ENCODE data around the gene TAOK1.

GRCh38 chr17:29576214-29577000 is 186.2 kb downstream of the TAOK1 start:
- TF ChIP-seq RAD21 (IDR thresholded peaks at IDR 0.05; ENCODE audit: low read depth) (no peak), EP300 (IDR thresholded peaks at IDR 0.05; ENCODE audit: borderline replicate concordance) (no peak), MAX (IDR thresholded peaks at IDR 0.05) (no peak), CEBPB (IDR thresholded peaks at IDR 0.05) (no peak), EGR1 (IDR thresholded peaks at IDR 0.05) (no peak), TAF1 (IDR thresholded peaks at IDR 0.05; ENCODE audit: low read depth) (no peak), TCF12 (IDR thresholded peaks at IDR 0.05; ENCODE audit: low read depth) (no peak), FOXM1 (IDR thresholded peaks at IDR 0.05; ENCODE audit: borderline replicate concordance, low read depth) (no peak), YY1 (IDR thresholded peaks at IDR 0.05; ENCODE audit: low read depth) (no peak)
- TF ChIP-seq, protein P1, sequence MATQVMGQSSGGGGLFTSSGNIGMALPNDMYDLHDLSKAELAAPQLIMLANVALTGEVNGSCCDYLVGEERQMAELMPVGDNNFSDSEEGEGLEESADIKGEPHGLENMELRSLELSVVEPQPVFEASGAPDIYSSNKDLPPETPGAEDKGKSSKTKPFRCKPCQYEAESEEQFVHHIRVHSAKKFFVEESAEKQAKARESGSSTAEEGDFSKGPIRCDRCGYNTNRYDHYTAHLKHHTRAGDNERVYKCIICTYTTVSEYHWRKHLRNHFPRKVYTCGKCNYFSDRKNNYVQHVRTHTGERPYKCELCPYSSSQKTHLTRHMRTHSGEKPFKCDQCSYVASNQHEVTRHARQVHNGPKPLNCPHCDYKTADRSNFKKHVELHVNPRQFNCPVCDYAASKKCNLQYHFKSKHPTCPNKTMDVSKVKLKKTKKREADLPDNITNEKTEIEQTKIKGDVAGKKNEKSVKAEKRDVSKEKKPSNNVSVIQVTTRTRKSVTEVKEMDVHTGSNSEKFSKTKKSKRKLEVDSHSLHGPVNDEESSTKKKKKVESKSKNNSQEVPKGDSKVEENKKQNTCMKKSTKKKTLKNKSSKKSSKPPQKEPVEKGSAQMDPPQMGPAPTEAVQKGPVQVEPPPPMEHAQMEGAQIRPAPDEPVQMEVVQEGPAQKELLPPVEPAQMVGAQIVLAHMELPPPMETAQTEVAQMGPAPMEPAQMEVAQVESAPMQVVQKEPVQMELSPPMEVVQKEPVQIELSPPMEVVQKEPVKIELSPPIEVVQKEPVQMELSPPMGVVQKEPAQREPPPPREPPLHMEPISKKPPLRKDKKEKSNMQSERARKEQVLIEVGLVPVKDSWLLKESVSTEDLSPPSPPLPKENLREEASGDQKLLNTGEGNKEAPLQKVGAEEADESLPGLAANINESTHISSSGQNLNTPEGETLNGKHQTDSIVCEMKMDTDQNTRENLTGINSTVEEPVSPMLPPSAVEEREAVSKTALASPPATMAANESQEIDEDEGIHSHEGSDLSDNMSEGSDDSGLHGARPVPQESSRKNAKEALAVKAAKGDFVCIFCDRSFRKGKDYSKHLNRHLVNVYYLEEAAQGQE (IDR thresholded peaks at IDR 0.05; ENCODE audit: low read depth): no peak
